ENCODE results near the gene TMIGD3.

DNA sequence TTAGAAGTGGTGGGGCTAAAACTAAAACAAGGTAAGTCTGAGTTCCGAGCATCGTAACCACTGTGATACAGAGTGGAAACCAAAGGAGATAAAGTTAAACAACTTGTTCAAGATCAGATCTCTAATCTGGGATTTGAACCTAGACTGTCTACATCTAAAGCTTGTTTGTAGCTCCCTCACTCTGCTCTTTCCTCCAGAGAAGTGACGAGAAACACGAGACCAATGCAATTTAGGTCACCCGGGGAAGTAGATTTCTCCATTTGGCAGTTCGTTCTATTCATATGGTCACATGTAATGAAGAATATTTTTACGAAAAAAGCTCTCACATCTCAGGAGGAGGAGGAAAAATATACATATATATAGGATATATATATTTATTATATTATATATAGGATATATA lies 1.8 kb downstream of the TMIGD3 start:
- TF ChIP-seq, protein P1, sequence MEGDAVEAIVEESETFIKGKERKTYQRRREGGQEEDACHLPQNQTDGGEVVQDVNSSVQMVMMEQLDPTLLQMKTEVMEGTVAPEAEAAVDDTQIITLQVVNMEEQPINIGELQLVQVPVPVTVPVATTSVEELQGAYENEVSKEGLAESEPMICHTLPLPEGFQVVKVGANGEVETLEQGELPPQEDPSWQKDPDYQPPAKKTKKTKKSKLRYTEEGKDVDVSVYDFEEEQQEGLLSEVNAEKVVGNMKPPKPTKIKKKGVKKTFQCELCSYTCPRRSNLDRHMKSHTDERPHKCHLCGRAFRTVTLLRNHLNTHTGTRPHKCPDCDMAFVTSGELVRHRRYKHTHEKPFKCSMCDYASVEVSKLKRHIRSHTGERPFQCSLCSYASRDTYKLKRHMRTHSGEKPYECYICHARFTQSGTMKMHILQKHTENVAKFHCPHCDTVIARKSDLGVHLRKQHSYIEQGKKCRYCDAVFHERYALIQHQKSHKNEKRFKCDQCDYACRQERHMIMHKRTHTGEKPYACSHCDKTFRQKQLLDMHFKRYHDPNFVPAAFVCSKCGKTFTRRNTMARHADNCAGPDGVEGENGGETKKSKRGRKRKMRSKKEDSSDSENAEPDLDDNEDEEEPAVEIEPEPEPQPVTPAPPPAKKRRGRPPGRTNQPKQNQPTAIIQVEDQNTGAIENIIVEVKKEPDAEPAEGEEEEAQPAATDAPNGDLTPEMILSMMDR (IDR thresholded peaks at IDR 0.05) = no peak
- TF ChIP-seq EZH2 (IDR thresholded peaks at IDR 0.05; ENCODE audit: borderline replicate concordance, insufficient read depth, low read depth, low read length, poor library complexity, severe bottlenecking) = no peak
